Measurements from ENCODE around the gene PPM1G. TPM values are rescaled to one million over a fixed set of nuclear protein-coding genes. Genes with fewer than 3 reads are reported as not detected.

PPM1G gene
- total RNA-seq, 1 donor from 2014 or later, result 72.2 TPM

- FAIRE-seq (no peak), DNase-seq (ENCODE audit: low spot score in 2 of 2) (no peak)
Measured at GRCh38 chr2:27416151-27416550, 6.8 kb upstream of the PPM1G start.

GRCh38 chr2:27412419-27413152 lies 3.2 kb upstream of the PPM1G start:
- DNase-seq (ENCODE audit: low spot score in 2 of 2) (no peak), FAIRE-seq (no peak)

- DNase-seq (ENCODE audit: low spot score in 2 of 2), result peak in 1 of 2 donors; percentile 44
- FAIRE-seq, result no peak
Measured at GRCh38 chr2:27408601-27409320, 630 bp downstream of the PPM1G start.

- no peak for FAIRE-seq
- DNase-seq (ENCODE audit: low spot score in 2 of 2), result no peak
Measured at GRCh38 chr2:27407798-27408491, 1.4 kb downstream of the PPM1G start.

GRCh38 chr2:27400348-27401135 lies 8.8 kb downstream of the PPM1G start:
- no peak for FAIRE-seq
- no peak for DNase-seq (ENCODE audit: low spot score in 2 of 2)

GRCh38 chr2:27398962-27399361 lies 10.4 kb downstream of the PPM1G start:
- DNase-seq (ENCODE audit: low spot score in 2 of 2) (no peak), FAIRE-seq (no peak)

- FAIRE-seq (no peak), DNase-seq (ENCODE audit: low spot score in 2 of 2) (no peak)
Measured at GRCh38 chr2:27393225-27393624, 16.2 kb downstream of the PPM1G start.

GRCh38 chr2:27390822-27391679 lies 18.3 kb downstream of the PPM1G start:
- FAIRE-seq, result no peak
- DNase-seq (ENCODE audit: low spot score in 2 of 2), result no peak

GRCh38 chr2:27381577-27382181 lies 27.7 kb downstream of the PPM1G start:
- FAIRE-seq, result no peak

GRCh38 chr2:27380626-27381545 lies 28.5 kb downstream of the PPM1G start, which contains the start of gene ZNF513:
Gene ZNF513, minus strand, starts transcription at chr2:27380734. Its CDS starts 208 bp downstream, at chr2:27380526.
- DNase-seq (ENCODE audit: low spot score in 2 of 2), result peak; percentile 95 to 98
- FAIRE-seq, result peak; percentile 45

More at GRCh38 chr2:27381577-27382181, 27.7 kb downstream of the PPM1G start:
- no peak for DNase-seq (ENCODE audit: low spot score in 2 of 2)

GRCh38 chr2:27379836-27380625 lies 29.4 kb downstream of the PPM1G start:
- DNase-seq (ENCODE audit: low spot score in 2 of 2) (peak; percentile 78 to 79), FAIRE-seq (no peak)

- no peak for FAIRE-seq
- no peak for DNase-seq (ENCODE audit: low spot score in 2 of 2)
Measured at GRCh38 chr2:27379383-27379835, 30.0 kb downstream of the PPM1G start.

- DNase-seq (ENCODE audit: low spot score in 2 of 2) (no peak), FAIRE-seq (no peak)
Measured at GRCh38 chr2:27378809-27379290, 30.5 kb downstream of the PPM1G start.

- FAIRE-seq (no peak), DNase-seq (ENCODE audit: low spot score in 2 of 2) (no peak)
Measured at GRCh38 chr2:27378096-27378808, 31.1 kb downstream of the PPM1G start.

- FAIRE-seq, result no peak
- no peak for DNase-seq (ENCODE audit: low spot score in 2 of 2)
Measured at GRCh38 chr2:27377618-27378095, 31.7 kb downstream of the PPM1G start.

All from frontal cortex (tissue), 4 donors.